ENCODE results near the gene TMEM220. TPM values are rescaled to one million over a fixed set of nuclear protein-coding genes. Genes with fewer than 3 reads are reported as not detected.
A peak's percentile ranks its signal among the peaks of the same experiment; 100 is the strongest.

Gene TMEM220
- total RNA-seq, 3 donors from 2014 or later: 14.9 to 29.5 (median 22.4) TPM

- DNase-seq: no peak
- Histone ChIP-seq H3K4me3 (no peak overlapping the region), H3K36me3 (ENCODE audit: low read depth) (no peaks in the 10 kb centered on the region), H3K4me1 (ENCODE audit: low read depth) (no peaks in the 10 kb centered on the region), H3K9me3 (no peaks in the 10 kb centered on the region)
- intact Hi-C loops (cut with DNase I, micrococcal nuclease): no loop called here
- no peak for ATAC-seq
- no peak for TF ChIP-seq CTCF (IDR thresholded peaks at IDR 0.05)
Observed at GRCh38 chr17:10757647-10758046, 27.8 kb upstream of the TMEM220 start.

GRCh38 chr17:10757067-10757466, 27.2 kb upstream of the TMEM220 start:
- intact Hi-C loops (cut with DNase I, micrococcal nuclease): no loop called here
- no peak for DNase-seq
- Histone ChIP-seq H3K4me3 (no peak overlapping the region), H3K9me3 (no peaks in the 10 kb centered on the region), H3K36me3 (ENCODE audit: low read depth) (no peaks in the 10 kb centered on the region), H3K4me1 (ENCODE audit: low read depth) (no peaks in the 10 kb centered on the region)
- peak; percentile 70 for ATAC-seq
- no peak for TF ChIP-seq CTCF (IDR thresholded peaks at IDR 0.05)

- ATAC-seq (peak; percentile 77), DNase-seq (no peak)
- TF ChIP-seq CTCF (IDR thresholded peaks at IDR 0.05): no peak
- Histone ChIP-seq H3K4me3 (no peak overlapping the region), H3K4me1 (ENCODE audit: low read depth) (no peaks in the 10 kb centered on the region), H3K9me3 (no peaks in the 10 kb centered on the region), H3K36me3 (ENCODE audit: low read depth) (no peaks in the 10 kb centered on the region)
- intact Hi-C loops (cut with DNase I, micrococcal nuclease): no loop called here
Observed at GRCh38 chr17:10756619-10757018, 26.8 kb upstream of the TMEM220 start.

GRCh38 chr17:10756185-10756584, 26.4 kb upstream of the TMEM220 start:
- Histone ChIP-seq H3K36me3 (ENCODE audit: low read depth) (no peaks in the 10 kb centered on the region), H3K4me3 (no peak overlapping the region), H3K4me1 (ENCODE audit: low read depth) (no peaks in the 10 kb centered on the region), H3K9me3 (no peaks in the 10 kb centered on the region)
- DNase-seq: no peak
- ATAC-seq: peak; percentile 17
- TF ChIP-seq CTCF (IDR thresholded peaks at IDR 0.05): no peak
- intact Hi-C loops (cut with DNase I, micrococcal nuclease): no loop called here

- H3K4me3 ChIP-seq: no peak overlapping the region
- no peaks in the 10 kb centered on the region for H3K4me1 ChIP-seq (ENCODE audit: low read depth)
- no peak for TF ChIP-seq CTCF (IDR thresholded peaks at IDR 0.05)
- ATAC-seq (no peak), DNase-seq (no peak)
- intact Hi-C loops (cut with DNase I, micrococcal nuclease): no loop called here
- no peaks in the 10 kb centered on the region for H3K36me3 ChIP-seq (ENCODE audit: low read depth)
- no peaks in the 10 kb centered on the region for H3K9me3 ChIP-seq
Observed at GRCh38 chr17:10755592-10756127, 25.8 kb upstream of the TMEM220 start.
